GM12878 (cell line): ENCODE data around the gene SP3. TPM values are rescaled to one million over a fixed set of nuclear protein-coding genes. Genes with fewer than 3 reads are reported as not detected.

Experiments used
- BCL11A ChIP-seq: IDR thresholded peaks from 2 replicates; pipeline ENCODE4 v1.6.1; 2011; ENCODE audit warnings: low read depth, low read length
- BRCA1 ChIP-seq: IDR thresholded peaks from 2 replicates; pipeline ENCODE4 v1.6.1; 2011; ENCODE audit warnings: low read depth, low read length, improper control_type of control experiment
- CBFB ChIP-seq: IDR thresholded peaks from 2 replicates; pipeline ENCODE4 v1.6.1; 2016; ENCODE audit warnings: antibody characterized with exemption, low read depth
- CHD2 ChIP-seq: IDR thresholded peaks from 2 replicates; pipeline ENCODE4 v1.6.1; 2011; ENCODE audit warnings: low read depth, low read length, improper control_type of control experiment, borderline replicate concordance
- CTCF ChIP-seq, 3 experiments: IDR thresholded peaks in 2 of 3; conservative IDR thresholded peaks in 1 of 3; 2 replicates each; pipeline ENCODE4 v1.5.1; 2011; ENCODE audit warnings: low read depth in 3 of 3, low read length in 3 of 3, mild to moderate bottlenecking in 3 of 3, control low read depth in 2 of 3, moderate library complexity in 2 of 3, inconsistent platforms in 1 of 3, mixed read lengths in 1 of 3; ENCODE audit not compliant: control insufficient read depth in 2 of 3, insufficient read depth in 1 of 3; ENCODE audit errors: extremely low read depth in 1 of 3
- DPF2 ChIP-seq: fragments of 450-650 bp; IDR thresholded peaks from 2 replicates; pipeline ENCODE4 v1.6.1; 2017; ENCODE audit warnings: mild to moderate bottlenecking
- ESRRA ChIP-seq: IDR thresholded peaks from 2 replicates; pipeline ENCODE4 v1.6.1; 2012; ENCODE audit warnings: mild to moderate bottlenecking, low read length, improper control_type of control experiment
- FOXM1 ChIP-seq: IDR thresholded peaks from 2 replicates; pipeline ENCODE4 v1.6.1; 2012; ENCODE audit warnings: low read depth, mild to moderate bottlenecking, inconsistent platforms, low read length, moderate library complexity
- GABPA ChIP-seq: IDR thresholded peaks from 2 replicates; pipeline ENCODE4 v1.6.1; 2014; ENCODE audit warnings: antibody characterized with exemption, low read depth, mild to moderate bottlenecking, inconsistent platforms
- JUNB ChIP-seq: IDR thresholded peaks from 2 replicates; pipeline ENCODE4 v1.6.1; 2016; ENCODE audit warnings: antibody characterized with exemption, mild to moderate bottlenecking
- KLF5 ChIP-seq: fragments of 450-650 bp; IDR thresholded peaks from 2 replicates; pipeline ENCODE4 v1.6.1; 2014; ENCODE audit warnings: mild to moderate bottlenecking; ENCODE audit not compliant: partially characterized antibody
- LARP7 ChIP-seq: fragments of 450-650 bp; IDR thresholded peaks from 2 replicates; pipeline ENCODE4 v1.6.1; 2017; ENCODE audit warnings: mild to moderate bottlenecking
- MTA3 ChIP-seq: IDR thresholded peaks from 2 replicates; pipeline ENCODE4 v1.6.1; 2012; ENCODE audit warnings: low read length, inconsistent platforms, borderline replicate concordance
- MXI1 ChIP-seq: fragments of 150-350 bp; IDR thresholded peaks from 2 replicates; pipeline ENCODE4 v1.6.1; 2011; ENCODE audit warnings: low read depth, mild to moderate bottlenecking, inconsistent platforms, low read length, improper control_type of control experiment
- NFIC ChIP-seq: IDR thresholded peaks from 2 replicates; pipeline ENCODE4 v1.6.1; 2012; ENCODE audit warnings: low read depth, mild to moderate bottlenecking, inconsistent platforms, low read length, moderate library complexity
- POLR2A ChIP-seq: IDR thresholded peaks from 2 replicates; pipeline ENCODE4 v1.6.1; 2011; ENCODE audit warnings: low read depth, mild to moderate bottlenecking, low read length
- RUNX3 ChIP-seq: IDR thresholded peaks from 2 replicates; pipeline ENCODE4 v1.6.1; 2012; ENCODE audit warnings: low read length, inconsistent platforms
- SIX5 ChIP-seq: IDR thresholded peaks from 2 replicates; pipeline ENCODE4 v1.6.1; 2011; ENCODE audit warnings: mild to moderate bottlenecking, low read depth, low read length, moderate library complexity; ENCODE audit not compliant: severe bottlenecking
- SMAD5 ChIP-seq: IDR thresholded peaks from 2 replicates; pipeline ENCODE4 v1.6.1; 2016; ENCODE audit warnings: antibody characterized with exemption, low read depth
- SREBF1 ChIP-seq: IDR thresholded peaks from 2 replicates; pipeline ENCODE4 v1.6.1; 2012; ENCODE audit warnings: mild to moderate bottlenecking, low read length
- SREBF2 ChIP-seq: IDR thresholded peaks from 2 replicates; pipeline ENCODE4 v1.6.1; 2012; ENCODE audit warnings: mild to moderate bottlenecking, low read length
- SRF ChIP-seq, 2 experiments: IDR thresholded peaks; 2 replicates each; pipeline ENCODE4 v1.6.1; 2011; ENCODE audit warnings: low read depth in 2 of 2, low read length in 2 of 2, mild to moderate bottlenecking in 1 of 2, moderate library complexity in 1 of 2
- SUPT20H ChIP-seq: IDR thresholded peaks from 2 replicates; pipeline ENCODE4 v1.6.1; 2011; ENCODE audit warnings: low read depth, mild to moderate bottlenecking, low read length, moderate library complexity, borderline replicate concordance; ENCODE audit not compliant: control insufficient read depth
- YBX1 ChIP-seq: fragments of 450-650 bp; IDR thresholded peaks from 2 replicates; pipeline ENCODE4 v1.6.1; 2016; ENCODE audit warnings: antibody characterized with exemption
- ZBED1 ChIP-seq: IDR thresholded peaks from 2 replicates; pipeline ENCODE4 v1.6.1; 2016; ENCODE audit warnings: borderline replicate concordance
- ZBTB11 ChIP-seq: fragments of 450-650 bp; formaldehyde crosslinking; IDR thresholded peaks from 2 replicates; pipeline ENCODE4 v1.5.0; 2022; ENCODE audit warnings: mild to moderate bottlenecking, missing genetic modification characterization
- ZNF217 ChIP-seq: fragments of 450-650 bp; IDR thresholded peaks from 2 replicates; pipeline ENCODE4 v1.6.1; 2017; ENCODE audit warnings: antibody characterized with exemption, mild to moderate bottlenecking
- ZZZ3 ChIP-seq: IDR thresholded peaks from 2 replicates; pipeline ENCODE4 v1.6.1; 2011; ENCODE audit warnings: low read depth; ENCODE audit not compliant: control insufficient read depth, insufficient read length
- polyA plus RNA-seq, 11 experiments: library from polyadenylated mRNA; depleted of rRNA in 4 of 11; unstranded in 6 of 11; stranded (reverse) in 5 of 11; fragments of >200 nt; fragmentation: Nextera tagmentation in 4 of 11; fragmentation: Illumina TruSeq in 1 of 11; extraction: Ambion mirVana in 4 of 11; extraction: Trizol in 1 of 11; gene quantifications; 1 replicate in 1 of 11; 2 replicates in 10 of 11; pipeline versions ENCODE4 v1.2.1 to v1.2.3, GENCODE V29; 2011 to 2016; ENCODE audit warnings: inconsistent platforms in 2 of 11, missing spikeins in 2 of 11, low read depth in 1 of 11
- total RNA-seq, 4 experiments: library from RNA; depleted of rRNA in 3 of 4; stranded (reverse); fragments of >200 nt in 3 of 4; fragmentation: Illumina TruSeq in 1 of 4; extraction: Trizol in 1 of 4; gene quantifications; 2 replicates each; pipeline versions ENCODE4 v1.2.1 to v1.2.3, GENCODE V29; 2013 to 2021
- TF ChIP-seq, protein P1 (sequence below): fragments of 450-650 bp; IDR thresholded peaks from 2 replicates; pipeline ENCODE4 v1.6.1; 2017; ENCODE audit warnings: low read depth, mild to moderate bottlenecking, moderate library complexity

Gene SP3
- total and polyA plus RNA-seq, 10 of the 15 experiments (the other 5 are each of a cell fraction or from before 2014, with no cell fraction given) = 9.9 to 87.6 (median 52.4) TPM

- TF ChIP-seq GABPA (peak; percentile 26; the same call in 1 of the 2 replicates), DPF2 (no peak), SREBF1 (no peak), LARP7 (no peak), CBFB (0 out of 2 replicates have a peak, but pooled peaks have one; percentile 15), RUNX3 (peak; percentile 36; the same call in 1 of the 2 replicates), ESRRA (no peak), ZZZ3 (no peak), SRF (IDR thresholded peaks at IDR 0.05; ENCODE audit: low read depth in 2 of 2, low read length in 2 of 2) (no peak), POLR2A (no peak), NFIC (peak; percentile 26; the same call in 1 of the 2 replicates), YBX1 (no peak), BCL11A (0 out of 2 replicates have a peak, but pooled peaks have one; percentile 42), CHD2 (no peak), CTCF (IDR thresholded peaks at IDR 0.05 in 2 of 3, conservative IDR thresholded peaks at IDR 0.05 in 1 of 3; ENCODE audit: control insufficient read depth in 2 of 3, extremely low read depth in 1 of 3, insufficient read depth in 1 of 3, low read depth in 3 of 3, low read length in 3 of 3) (no peak), FOXM1 (no peak; the same call in 1 of the 2 replicates), JUNB (peak; percentile 76), SUPT20H (no peak), SMAD5 (no peak; the same call in 1 of the 2 replicates), SREBF2 (no peak), SIX5 (no peak), MXI1 (no peak), ZBTB11 (CRISPR knock-in tag) (no peak), ZNF217 (no peak), KLF5 (no peak), MTA3 (peak; percentile 84), ZBED1 (no peak), BRCA1 (no peak)
- TF ChIP-seq, protein P1, sequence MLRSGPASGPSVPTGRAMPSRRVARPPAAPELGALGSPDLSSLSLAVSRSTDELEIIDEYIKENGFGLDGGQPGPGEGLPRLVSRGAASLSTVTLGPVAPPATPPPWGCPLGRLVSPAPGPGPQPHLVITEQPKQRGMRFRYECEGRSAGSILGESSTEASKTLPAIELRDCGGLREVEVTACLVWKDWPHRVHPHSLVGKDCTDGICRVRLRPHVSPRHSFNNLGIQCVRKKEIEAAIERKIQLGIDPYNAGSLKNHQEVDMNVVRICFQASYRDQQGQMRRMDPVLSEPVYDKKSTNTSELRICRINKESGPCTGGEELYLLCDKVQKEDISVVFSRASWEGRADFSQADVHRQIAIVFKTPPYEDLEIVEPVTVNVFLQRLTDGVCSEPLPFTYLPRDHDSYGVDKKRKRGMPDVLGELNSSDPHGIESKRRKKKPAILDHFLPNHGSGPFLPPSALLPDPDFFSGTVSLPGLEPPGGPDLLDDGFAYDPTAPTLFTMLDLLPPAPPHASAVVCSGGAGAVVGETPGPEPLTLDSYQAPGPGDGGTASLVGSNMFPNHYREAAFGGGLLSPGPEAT = 0 out of 2 replicates have a peak, but pooled peaks have one; percentile 22
- TF ChIP-seq, all 136 proteins: peak for 14
These were observed 66.2 kb downstream of the SP3 start (continued) for GRCh38 chr2:173898996-173899395.
